NCI-H2029 treated with DMSO at 0.1 percent for 48 hours (cell line): Measurements from ENCODE around the gene GNAQ.
"Not testable (repeated sequence)": the region's sequence is repeated elsewhere in the genome, so short reads cannot be mapped to it uniquely, and the experiment has no call there.

ENCODE experiments used
- DNase-seq: peaks from one replicate; lab custom pipeline; 2025; lab: John Stamatoyannopoulos, UW

Gene GNAQ

DNA sequence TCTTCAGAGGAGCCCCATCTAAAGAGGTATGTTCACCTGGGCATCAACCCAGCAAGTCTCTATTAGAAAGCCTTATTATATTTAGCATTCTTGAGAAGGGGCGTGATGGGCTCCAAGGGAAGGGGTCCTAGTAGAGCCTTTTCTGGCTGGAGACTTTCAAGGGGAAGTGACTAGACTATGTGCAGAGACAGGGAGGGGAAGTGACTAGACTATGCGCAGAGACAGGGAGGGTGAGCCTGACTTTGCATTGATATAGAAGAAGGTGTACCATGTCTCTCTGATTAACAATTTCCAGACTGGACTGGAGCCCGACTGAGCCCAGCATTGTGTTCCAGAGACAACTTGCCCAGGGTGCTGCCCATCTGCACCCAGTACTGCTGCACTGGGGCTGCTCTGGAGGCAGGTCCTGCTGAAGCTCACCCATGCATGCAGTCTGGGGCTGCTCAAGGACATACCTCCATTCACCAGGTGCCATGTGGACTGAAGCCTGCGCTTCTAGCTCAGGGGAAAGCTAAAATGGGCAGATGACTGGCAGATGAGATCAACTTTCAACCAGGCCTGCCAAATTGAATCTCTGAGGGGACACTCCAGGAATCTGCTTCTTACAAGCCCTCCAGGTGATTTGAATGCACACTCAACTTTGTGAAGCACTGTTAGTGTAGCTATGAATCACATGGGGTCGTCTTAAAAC is 300.5 kb downstream of the GNAQ start:
- DNase-seq, result peak; percentile 78

DNA sequence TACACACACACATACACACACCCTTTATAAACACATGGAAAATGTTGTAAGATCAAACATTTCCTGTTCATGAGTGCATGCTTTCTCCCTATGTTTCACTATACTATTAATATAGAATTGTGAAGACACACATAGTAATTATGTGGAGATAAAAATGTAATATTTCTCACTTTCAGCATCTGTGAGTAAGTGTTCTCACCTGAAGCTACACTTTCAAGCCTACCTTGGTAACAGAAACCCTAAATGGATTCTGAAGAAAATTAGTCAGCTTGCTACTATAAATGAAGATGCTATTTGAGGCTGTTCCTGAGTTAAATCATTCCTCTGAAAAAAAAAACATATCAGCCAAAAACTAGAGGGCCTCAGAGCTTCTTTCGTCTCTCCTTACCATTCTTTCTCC is 302.4 kb downstream of the GNAQ start:
- DNase-seq, result no peak

DNA sequence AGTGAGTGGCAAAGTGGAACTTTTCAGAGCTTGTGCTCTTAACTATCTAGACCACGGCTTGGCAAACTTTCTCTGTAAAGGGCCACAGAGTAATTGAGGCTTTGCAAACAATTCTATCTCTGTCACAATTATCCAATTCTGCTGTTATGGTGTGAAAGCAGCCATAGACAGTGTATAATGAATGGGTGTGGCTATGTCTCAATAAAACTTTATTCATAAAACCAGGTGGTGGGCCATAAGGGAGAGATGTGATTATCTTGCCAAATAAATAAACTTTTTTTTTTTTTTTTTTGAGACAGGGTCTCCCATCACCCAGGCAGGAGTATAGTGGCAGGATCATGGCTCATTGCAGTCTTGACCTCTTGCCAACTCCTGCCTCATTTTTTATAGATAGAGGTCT is 304.8 kb downstream of the GNAQ start:
- DNase-seq, result no peak

DNA sequence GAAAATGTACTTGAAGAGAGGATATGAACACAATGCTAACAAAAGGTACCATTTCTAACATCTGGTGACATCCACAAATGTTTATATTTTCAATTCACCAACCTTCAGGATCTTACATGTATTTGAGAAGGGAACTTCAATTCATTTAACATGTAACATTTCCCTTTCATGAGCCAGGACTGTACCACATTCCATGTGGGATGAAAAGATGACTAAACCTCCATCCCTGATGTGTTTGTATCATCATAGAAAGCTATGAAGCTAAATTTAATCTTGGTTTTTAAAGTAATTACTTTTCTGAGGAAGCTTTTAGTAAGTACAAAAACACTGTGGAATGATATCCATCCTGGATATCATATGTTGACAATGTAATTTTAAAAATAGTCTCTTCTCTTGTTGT is 305.3 kb downstream of the GNAQ start:
- DNase-seq, result no peak

DNA sequence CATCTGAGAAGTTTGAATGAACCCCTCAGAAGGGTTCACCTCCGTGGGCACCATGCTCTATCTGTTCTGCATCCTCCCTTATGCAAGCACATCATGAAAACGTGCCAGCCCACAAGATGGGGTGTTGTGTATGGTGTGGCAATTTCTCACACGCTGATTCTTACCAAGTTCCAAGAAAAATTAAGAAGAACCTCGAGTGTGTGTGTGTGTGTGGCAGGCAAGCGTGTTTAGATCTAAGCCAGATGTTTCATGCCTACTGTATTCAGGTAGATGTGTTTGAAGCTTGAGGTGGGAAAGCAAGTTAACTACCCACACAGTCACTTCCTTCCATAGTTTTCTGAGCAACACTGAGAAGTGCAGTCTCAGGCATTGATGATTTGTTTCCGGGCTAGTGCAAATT is 305.8 kb downstream of the GNAQ start:
- DNase-seq, result no peak

DNA sequence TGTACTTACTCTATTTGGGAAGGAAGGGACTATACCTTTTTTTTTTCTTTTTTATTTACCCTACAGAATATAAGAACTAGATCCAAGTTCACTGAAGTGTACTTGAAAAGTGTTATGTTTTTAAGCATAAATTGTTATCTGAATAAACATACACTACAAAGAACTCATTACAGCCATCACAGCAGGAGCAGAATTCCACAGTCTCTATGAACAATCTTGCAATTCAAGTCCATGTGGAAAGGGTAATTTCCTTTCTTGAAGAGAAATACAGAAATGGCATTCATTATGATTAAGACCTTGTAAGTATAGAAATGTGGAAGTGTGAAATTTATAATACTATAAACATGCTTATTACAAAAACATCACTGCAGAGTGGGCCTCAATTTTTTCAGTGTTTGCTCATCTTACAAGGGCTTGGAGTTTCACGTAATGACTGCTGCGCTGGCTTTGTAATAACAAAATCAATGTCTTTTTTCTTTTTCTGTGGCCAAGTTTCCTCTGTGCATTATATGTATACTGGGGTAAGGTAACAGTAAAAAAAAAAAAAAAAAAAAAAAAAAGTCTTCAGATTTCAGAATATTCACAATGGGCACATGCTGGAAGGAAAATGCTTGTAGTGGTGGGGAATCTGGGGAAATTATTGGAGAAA is 306.4 kb downstream of the GNAQ start:
- DNase-seq, result no peak

DNA sequence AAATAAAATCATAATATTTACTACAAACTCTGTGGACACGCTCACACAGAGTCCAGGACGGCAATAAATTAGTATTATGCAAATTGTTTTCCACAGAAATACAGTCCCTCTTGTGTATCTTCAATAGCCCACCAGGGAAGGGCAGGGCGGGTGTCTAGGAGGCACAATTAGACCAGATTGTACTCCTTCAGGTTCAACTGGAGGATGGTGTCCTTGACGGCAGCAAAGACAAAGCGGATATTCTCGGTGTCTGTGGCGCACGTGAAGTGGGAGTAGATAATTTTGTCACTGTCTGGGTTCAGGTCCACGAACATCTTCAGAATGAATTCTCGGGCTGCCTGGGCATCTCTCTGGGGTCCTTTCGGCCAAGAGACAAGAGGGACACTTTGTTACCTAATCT is 310.5 kb downstream of the GNAQ start:
- not testable (repeated sequence) for DNase-seq

DNA sequence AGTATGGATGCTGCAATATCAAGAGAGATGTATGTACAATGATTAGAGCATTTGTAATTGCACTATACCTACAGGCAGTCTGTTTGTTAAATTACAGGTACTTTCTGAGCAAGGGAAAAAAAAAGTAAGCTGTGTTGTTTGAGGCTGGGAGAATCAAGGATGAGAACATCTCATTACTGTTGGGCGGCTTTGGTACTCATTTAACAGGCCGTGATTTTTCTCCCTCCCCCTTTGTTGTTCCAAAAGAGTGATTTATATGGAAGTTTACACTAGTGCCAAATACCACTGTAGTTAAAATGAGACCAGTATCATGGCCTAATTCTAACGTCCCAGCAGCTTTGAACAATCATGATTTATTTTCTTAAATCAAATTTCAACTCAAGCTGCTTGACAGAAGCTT is 312.3 kb downstream of the GNAQ start:
- DNase-seq, result no peak

DNA sequence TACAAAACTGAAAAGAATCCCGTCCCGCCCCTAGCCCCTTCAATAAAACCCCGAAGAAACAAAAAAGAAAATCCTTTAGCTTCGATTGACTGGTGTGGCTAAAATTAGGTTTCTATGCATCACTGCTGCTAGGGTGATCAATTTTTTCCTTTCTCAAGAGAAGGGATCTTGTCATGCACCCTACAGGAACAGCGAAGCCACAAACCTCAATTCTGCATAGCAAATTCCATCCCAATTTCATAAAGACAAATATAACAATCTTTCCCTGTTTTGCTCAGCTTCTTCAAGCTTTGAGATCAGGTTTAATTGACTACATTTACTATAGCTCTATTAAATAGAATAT is 313.3 kb downstream of the GNAQ start:
- not testable (repeated sequence) for DNase-seq

DNA sequence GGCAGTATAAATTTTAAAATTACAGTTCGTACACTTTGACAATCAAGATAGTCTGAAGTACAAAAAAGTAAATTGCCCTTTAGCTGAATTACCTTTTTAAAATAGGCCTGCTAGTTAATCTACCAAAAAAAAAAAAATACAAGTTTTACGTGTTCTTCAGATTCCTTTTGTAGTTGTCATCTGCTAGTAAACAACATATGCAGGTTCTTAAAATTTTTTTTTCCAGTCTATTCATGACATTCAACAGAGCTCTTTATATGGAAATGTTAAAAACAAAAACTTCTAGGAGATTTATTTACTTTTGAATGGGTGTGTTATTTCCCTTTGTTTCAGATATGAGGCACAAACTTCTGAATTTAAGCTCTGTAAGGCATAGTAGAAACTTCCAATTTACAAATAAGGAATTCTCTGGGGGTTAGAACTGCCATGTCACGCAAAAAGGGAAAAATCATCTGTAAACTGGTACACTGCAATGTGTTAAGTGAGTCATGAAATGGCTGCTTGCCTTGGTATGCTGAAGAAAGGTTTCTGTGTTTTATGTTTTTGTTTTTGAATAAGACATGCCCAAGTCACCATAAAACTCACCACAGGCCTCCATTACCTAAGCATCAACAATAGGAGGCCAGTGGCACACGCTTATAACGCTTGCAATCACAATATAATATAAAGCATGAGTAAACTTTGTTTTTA is 313.9 kb downstream of the GNAQ start:
- not testable (repeated sequence) for DNase-seq

DNA sequence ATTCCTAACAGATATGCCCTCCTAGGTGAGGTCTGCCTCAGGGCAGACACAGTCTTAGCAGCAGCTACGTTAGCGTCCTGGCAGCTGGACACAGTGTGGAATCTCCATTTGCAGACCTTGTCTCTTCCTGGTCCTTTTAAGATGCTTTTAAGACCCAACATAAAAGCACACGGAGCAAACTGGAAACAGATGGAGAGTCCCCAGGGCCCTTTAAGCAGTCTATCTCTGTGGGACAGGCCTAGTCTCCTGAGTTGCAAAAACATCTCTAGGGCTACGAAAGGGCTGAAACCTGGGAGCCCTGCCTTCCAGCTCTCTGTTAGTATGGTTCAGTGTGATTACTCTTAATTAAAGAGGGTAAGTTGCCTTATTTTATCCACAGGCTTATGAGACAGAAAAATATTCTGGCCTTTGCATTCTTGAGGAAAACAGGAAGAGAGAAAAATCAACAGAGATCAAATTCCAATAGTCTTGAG is 317.5 kb downstream of the GNAQ start:
- no peak for DNase-seq

DNA sequence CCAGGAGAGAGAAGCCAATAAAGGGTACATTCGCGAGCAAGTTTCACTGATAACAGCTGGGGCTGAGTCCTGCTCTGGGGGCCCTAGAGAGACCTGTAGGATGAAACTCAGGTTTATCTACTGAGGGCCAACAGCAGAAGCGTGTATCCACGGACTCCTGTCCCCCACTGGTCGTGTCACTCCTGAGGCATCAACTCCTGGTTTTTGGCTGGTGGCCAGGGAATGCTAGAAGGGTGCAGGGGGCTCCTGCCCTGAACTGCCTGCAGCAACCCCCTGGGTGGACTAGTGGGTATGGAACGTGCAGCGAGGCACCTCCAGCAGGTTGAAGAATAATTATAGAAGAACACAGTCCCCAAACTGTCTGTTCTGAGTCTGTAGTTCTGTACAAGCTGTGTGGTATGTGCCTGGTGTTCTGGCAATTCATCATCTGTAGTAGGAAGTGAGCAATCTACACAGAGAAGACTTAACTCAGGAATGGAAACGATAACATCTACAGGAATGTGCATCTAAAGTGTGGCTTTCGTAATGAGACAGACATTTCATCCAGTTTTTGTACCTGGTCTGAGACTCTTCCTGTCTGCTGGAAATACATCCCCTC is 319.0 kb downstream of the GNAQ start:
- DNase-seq, result no peak

DNA sequence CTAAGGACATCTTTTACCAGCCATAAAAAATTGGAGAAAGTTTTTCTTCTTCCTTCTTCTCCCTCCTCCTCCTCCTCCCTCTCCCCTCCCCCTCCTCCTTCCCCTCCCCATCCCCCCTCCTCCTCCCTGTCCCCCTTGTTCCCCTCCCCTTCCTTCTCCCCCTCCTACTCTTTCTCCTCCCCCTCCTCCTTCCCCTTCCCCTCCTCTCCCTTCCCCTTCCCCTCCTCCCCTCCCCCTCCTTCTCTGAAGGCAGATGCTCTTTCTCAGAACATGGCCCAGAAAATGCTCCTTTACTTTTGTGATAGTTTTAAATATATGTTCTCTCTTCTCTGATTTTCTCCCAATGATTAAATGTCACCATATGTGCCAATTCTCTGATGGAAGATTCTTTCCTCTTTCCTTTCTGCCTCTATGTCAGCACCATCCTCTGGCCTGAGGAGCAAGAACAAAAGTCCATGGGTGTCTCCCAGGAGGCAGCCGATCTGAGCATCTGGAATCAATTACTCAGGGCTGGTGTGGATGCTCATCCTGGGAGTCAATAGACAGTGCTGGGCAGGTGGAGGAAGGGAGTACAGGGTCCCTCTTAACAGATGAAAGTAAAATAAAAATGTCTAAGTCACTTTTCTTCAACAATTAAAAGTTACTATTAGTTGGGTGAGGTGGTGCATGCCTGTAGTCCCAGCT is 320.5 kb downstream of the GNAQ start:
- no peak for DNase-seq

DNA sequence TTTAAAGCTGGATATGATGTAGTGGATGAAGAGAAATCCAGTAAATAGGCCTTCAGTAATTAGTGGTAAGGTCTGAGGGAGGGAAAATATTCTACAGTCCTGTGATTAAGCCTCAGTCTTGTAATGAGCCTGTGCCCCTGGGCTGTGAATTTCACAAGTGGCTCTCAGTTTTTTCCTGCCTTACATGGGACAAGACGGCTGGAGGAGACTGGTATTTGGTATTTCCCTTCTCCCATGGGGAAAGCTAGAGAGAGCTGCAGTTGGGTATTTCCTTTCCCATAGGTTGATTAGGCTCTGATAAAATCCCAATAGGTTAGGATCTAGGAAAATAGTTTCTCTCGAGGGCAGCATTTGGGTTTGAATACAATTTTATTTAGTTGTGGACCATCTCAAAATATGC is 321.3 kb downstream of the GNAQ start:
- DNase-seq, result no peak

DNA sequence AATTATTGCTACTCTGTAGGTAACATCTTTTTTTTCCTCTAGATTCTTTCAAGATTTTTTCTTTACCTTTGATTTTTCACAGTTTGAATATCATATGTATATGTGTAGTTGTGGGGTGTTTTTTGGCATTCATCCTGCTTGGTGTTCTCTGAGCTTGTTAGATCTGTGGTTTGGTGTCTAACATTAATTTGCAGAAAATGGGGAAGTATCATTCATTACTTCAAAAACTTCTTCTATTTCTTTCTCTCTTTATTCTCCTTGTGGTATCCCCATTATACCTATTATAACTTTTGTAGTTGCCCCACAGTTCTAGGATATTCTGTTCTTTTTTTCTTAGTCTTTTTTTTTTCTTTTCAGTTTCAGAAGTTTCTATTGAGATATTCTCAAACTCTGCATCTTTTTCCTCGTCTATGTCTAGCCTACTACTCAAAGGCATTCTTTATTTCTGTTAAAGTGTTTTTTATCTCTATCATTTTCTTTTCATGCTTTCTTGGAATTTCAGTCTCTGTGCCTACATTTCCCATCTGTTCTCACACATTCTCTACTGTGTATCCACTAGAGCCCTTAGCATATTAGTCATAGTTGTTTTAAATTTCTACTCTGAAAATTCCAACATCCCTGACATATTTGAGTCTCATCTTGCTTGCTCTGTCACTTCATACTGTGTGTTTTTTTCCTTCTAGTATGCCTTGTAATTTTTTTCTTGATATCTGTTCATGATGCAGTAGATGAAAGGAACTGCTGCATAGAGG is 323.4 kb downstream of the GNAQ start:
- DNase-seq, result no peak

DNA sequence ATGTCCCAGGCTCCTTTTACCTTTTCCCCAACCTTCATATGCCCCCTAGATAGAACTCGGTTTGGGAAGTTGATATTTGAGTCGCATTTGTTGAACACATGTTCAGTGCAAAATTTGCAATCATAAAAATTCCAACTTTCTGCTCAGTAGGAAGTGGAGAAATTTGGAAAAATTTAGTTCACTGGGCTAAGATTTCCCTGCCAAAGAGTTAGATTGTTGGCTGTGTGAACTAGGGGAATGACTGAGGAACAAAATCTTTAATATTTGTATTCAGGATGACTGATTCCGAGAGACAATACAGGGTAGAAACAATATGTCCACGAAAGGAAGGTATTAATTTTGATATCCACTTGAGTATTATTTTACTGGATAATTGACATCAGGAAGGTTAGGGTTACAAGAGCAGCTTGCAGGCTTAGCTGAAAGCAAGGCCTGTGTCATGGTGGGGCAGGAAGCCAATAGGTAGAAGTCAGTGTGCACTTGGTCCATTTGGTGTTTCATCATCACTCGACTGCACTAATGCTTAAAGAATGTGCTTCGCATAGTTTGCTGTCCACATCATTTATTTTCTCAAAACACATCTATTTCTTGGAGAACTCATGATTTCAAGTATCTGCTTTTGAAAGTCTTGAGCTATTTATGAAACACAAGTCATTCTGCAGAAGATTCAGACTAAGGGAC is 324.1 kb downstream of the GNAQ start:
- DNase-seq, result no peak

DNA sequence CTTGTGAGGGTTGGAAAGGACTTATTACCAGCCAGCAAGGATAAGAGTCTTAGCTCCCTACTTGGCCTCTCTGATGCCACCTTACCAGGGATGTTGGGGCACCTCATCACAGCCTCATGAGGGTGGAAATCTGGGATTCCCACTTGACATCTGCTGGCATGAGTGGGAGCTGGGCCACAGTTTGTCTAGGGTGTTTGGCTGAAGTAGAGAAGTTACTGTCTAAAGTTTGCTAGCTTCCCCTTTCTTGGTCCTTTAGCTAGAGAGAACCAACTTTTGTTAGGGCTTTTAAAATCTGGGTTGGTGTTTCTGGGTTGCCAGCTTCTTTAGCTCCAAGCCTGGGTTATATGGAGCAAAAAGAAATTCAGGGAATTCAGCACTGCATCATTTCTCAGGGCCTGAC is 326.0 kb downstream of the GNAQ start:
- no peak for DNase-seq

DNA sequence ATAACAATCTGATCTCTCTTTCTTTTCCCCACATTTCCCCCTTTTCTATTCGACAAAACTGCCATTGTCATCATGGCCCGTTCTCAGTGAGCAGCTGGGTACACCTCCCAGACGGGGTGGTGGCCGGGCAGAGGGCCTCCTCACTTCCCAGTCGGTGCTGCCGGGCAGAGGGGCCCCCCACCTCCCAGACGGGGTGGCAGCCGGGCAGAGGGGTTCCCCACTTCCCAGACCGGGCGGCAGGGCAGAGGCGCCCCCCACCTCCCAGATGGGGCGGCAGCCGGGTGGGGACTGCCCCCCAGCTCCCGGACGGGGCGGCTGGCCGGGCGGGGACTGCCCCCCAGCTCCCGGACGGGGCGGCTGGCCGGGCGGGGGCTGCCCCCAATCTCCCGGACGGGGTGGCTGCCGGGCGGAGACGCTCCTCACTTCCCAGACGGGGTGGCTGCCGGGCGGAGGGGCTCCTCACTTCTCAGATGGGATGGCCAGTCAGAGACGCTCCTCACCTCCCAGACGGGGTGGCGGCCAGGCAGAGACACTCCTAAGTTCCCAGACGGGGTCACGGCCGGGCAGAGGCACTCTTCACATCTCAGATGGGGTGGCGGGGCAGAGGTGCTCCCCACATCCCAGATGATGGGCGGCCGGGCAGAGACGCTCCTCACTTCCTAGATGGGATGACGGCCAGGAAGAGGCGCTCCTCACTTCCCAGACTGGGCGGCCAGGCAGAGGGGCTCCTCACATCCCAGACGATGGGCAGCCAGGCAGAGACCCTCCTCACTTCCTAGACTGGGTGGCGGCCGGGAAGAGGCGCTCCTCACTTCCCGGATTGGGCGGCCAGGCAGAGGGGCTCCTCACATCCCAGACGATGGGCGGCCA is 328.9 kb downstream of the GNAQ start:
- DNase-seq, result not testable (repeated sequence)

DNA sequence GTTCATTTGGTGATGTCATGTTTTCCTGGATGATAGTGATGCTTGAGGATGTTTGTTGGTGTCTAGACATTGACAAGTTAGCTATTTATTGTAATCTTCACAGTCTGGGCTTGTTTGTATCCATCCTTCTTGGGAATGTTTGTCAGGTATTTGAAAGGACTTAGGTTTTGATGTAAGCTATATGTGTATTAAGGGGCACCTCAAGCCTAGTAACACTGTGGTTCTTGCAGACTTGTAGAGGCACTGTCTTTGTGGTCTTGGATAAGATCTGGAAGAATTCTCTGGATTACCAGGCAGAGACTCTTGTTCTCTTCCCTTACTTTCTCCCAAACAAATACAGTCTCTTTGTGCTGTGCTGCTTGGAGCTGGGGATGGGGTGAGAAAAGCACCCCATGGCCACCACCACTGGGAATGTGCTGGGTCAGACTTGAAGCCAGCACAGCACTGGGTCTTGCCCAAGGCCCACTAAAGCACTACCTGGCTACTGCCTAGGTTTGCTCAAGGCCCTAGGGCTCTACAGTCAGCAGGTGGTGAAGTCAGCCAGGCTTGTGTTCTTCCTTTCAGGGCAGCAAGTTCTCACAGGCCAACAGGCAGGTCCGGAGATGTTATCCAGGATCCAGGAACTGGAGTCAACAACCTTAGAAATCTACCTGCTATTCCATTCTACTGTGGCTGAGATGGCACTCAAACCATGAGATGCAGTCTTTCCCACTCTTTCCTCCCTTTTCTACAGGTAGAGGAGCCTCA is 334.2 kb downstream of the GNAQ start:
- no peak for DNase-seq
